Femur (tissue), 1 donor: Measurements from ENCODE around the gene ASMT.
A peak's percentile ranks its signal among the peaks of the same experiment; 100 is the strongest.
"Not testable (repeated sequence)": the region's sequence is repeated elsewhere in the genome, so short reads cannot be mapped to it uniquely, and the experiment has no call there.

Experiments used
- DNase-seq: peaks from one replicate; pipeline ENCODE4 v3.0.0-alpha.2; 2017

The ASMT gene, protein sequence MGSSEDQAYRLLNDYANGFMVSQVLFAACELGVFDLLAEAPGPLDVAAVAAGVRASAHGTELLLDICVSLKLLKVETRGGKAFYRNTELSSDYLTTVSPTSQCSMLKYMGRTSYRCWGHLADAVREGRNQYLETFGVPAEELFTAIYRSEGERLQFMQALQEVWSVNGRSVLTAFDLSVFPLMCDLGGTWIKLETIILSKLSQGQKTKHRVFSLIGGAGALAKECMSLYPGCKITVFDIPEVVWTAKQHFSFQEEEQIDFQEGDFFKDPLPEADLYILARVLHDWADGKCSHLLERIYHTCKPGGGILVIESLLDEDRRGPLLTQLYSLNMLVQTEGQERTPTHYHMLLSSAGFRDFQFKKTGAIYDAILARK

DNA sequence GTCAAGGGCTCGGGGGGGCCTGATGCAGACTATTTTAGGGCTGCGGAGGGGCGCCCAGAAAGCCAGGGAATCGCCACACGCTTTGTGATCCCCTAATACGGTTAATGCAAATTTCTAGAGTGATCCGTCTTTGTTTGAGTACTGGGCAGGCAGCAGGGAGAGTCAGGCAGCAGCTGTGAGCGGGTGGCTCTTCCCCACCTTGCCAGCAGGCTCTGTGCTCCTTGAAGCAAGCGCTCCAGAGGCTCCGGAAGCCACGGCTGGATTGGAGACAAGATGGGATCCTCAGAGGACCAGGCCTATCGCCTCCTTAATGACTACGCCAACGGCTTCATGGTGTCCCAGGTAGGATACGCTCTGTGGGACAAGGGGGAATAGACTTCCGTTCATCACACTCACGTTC, at the start of gene ASMT:
ASMT (plus strand) TSS at position 133 of the 400 bp plus-strand sequence; CDS start at position 274, 141 bp downstream.
- no peak for DNase-seq

DNA sequence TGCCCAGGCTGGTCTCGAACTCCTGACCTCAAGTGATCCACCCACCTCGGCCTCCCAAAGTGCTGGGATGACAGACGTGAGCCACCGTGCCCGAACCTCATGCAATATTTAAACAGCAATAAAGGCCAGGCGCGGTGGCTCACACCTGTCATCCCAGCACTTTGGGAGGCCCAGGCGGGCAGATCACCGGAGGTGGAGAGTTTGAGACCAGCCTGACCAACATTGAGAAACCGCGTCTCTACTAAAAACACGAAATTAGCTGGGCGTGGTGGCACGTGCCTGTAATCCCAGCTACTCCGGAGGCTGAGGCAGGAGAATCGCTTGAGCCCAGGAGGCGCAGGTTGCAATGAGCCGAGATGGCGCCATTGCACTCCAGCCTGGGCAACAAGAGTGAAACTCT, 40.7 kb upstream of the ASMT start:
- not testable (repeated sequence) for DNase-seq

DNA sequence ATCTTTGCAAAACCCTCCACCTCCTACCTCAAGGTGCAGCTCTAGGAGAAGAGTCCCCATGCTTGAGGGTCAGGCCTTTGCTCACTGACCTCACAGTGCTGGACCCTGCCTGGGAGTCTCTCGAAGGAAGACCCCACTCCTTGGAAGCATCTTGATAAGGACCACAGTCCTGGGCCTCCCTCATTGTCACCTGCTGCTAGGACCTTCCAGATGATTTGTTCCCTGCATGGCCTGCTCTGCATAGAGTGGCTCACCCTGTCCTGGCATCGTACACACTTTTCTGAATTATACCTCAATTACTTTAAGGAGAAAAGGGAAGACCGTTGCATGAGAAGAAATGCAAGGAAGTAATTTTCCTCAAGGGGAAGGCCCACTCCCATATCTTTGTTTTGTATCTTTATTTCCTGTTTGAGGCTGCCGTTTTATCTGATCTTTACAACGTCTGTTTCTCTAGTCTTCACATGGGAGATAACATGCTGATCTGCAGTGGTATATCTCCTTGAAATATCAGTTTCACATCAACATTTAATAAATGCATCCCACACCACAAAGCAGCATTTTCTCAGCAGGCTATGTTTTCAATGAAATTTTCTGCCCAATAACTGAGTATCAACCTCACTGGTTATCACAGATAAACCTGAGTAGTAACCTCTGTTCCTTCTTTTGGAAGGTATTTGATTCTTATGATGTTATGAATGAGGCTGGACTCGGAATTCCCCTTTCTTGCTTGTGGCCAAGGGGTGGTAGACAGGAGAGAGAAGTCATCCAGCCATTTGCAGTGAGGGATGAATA, 38.5 kb upstream of the ASMT start:
- no peak for DNase-seq

DNA sequence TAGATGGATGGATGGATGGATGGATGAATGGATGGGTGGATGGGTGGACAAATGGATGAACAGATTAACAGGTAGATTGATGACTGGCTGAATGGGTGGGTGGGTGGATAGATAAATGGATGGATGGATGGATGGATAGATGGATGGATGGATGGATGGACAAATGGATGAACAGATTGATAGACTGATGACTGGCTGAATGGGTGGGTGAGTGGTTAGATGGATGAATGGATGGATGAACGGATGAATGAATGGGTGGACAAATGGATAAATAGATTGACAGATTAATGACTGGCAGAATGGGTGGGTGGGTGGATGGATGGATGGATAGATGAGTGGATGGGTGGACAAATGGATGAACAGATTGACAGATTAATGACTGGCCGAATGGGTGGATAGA, 37.0 kb upstream of the ASMT start:
- DNase-seq, result no peak

DNA sequence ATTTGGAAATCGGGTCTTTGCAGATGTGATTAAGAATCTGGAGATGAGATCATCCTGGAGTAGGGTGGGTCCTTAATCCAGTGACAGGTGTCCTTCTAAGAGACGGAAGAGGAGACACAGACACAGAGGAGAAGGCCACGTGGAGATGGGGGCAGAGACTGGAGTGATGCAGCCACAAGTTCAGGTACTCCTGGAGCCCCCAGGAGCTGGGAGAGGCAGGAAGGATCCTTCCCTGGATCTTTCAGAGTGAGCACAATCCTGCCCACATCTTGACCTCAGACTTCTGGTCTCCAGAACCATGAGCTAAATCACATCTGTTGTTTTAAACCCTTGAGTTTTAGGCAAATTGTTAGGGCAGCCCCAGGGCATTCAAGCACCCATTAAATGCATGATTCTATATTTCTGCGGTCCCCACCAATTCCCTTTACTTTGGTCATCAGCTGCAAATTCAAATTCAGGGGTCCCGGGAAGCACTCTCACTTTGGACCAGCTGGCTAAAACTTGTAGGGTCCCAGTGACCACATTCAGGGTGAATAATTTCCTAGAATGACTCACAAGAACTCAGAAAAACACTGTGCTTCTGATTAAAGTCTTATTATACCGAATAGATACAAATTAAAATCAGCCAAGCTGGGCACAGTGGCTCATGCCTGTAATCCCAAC, 36.2 kb upstream of the ASMT start:
- no peak for DNase-seq

DNA sequence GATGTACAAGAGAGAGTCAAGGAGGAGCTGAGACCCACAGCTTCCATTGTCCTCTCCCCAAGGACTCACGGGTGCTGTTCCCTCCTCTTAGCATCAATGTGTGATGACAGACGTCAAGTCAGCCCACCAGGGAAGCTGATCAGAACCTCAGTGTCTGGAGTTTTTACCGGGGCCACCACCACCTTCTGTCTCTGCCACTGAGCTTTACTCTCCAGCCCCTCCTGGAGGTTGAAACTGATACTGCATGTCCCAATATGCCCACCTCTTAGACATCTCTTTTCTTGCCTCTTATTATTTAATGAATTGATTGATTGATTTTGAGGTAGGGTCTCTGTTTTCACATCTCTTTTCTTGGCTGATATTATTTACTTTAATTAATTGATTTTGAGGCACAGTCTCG, 33.7 kb upstream of the ASMT start:
- peak; percentile 53 for DNase-seq

DNA sequence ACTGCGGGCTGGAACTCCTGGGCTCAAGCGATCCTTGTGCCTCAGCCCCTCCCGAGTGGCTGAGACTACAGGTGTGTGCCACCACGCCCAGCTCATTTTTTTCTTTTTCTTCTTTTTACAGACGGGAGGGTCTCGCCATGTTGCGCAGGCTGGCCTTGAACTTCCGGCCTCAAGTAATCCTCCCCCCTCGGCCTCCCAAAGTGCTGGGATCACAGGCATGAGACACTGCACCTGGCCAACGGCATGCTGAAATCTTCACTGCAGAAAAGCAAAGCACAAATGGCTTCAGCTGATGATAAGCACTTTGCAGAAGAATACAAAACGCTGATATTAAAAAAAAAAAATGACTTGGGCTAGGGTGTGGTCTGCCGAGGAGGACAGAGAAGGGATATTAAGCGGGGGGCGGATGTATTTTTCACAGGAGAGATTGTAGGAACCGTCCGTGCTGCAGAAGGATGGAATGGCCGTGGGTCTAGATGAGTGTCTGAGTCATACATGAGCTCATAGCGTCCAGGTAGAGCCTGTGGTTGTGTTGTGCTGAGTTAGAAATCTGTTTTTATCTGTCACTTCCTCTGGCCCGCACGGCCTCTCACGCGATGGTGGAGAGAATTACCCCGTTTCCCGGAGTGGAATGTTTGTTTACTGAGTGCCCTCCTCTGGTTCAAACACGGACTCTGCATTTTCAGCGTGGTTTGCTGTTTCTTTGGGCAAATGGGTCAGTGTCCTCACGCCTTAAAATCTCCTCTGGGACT, 32.0 kb upstream of the ASMT start:
- no peak for DNase-seq

DNA sequence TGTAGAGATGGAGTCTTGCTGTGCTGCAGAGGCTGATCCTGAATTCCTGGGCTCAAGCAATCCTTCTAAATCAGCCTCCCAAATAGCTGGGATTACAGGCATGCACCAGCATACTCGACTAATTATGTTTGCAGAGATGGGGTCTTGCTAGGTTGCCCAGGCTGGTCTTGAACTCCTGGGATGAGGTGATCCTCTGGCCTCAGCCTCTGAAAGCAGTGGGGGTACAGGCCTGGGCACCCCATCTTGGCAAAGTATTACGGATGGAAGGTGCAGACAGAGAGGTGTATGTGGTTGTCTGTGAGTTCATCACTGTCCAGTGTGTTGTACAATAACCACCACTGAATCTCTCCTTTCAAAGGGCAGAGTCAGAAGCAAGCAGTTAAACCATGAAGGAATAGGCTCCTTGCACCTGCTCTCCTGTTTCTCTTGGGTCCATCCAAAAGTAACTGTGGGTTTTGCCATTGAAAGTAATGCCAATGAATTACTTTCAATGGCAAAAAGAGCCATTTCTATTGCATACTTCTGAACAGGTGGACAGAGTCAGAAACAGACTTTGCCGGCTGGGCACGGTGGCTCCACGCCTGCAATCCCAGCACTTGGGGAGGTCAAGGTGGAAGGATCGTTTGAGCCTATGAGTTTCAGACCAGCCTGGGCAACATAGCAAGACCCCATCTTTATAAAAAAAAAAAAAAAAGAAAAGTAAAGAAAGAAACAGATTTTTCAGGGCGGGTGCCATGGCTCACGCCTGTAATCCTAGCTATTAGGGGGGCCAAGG, 30.4 kb upstream of the ASMT start:
- DNase-seq, result no peak

DNA sequence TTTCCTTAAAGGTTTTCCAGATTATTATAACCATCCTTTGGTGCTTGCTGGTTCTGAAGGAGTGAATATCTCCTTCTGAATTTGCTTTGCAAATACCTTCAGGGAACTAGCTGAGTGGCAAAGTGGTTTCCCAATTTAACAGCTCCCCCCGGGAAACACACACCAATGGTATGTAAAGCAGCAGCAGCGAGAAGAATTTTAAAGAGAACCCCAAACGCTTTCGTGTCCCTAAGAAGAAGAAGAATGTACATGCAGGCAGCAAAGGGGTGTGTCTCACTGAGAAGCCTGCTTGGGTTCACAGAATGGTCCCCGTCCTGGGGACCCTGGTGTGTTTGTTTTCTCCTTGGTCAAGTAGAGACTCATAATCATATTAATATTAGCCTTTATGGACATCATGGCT, 27.7 kb upstream of the ASMT start:
- DNase-seq, result no peak

DNA sequence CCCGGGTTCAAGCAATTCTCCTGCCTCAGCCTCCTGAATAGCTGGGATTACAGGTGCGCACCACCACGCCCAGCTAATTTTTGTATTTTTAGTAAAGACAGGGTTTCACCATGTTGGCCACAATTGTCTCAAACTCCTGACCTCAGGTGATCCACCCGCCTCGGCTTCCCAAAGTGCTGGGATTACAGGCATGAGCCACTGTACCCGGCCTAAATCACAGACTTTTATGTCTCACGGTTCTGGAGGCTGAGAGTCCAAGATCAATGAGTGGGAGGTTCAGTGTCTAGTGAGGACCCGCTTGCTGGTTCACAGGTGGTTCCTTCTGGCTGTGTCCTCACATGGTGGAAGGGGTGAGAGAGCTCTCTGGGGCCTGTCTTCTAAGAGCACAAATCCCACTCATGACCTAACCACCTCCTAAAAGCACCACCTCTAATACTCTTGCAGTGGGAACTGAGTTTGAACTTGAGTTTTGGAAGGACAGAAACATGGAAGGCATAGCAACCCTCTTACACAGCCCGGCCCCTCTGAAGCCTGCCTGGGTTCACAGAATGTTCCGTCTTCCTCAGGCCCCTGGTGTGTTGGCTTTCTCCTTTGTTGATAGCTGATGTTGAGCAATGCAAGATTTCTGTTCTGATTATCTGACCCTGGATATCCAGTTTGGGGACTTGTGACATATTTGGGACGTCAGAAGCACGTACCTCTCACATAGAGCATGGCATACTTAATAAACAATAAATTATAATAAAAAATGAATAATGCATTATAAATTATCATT, 25.3 kb upstream of the ASMT start:
- DNase-seq, result no peak

DNA sequence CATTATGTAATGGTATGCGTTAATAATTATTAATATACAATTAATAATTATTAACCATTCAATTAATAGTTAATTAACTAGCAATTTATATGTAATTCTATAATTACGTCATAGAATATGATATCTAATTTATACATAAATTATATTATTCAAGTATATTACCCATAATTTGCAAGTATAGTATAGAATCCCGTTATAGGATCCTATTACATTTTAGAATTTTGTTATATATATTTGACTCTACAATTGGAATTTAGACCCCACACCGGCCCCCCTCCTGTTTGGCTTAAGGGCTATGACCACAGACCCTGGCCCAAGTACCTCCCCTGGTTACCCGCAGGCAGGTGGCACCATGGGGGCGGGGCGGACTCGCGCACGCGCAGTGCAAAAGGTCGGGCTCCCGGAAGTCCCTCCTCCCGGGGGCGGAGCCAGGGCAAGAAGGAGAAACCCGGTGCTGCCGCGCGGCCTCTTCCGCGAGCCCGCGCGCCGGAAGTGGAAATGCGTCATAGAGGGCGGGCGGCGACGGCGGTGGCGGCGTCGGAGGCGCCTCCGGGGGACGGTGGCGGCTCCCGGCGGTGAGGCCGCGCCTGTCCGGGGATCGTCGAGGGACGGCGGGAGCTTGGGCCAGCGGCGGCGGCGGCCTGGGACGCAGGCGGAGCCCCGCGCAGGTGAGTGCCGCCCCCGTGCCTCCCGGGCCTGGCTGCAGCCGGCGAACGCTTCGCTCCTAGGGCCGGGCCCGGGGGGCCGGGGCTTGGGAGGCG, 23.6 kb upstream of the ASMT start, which contains the start of gene AKAP17A:
AKAP17A (plus strand) TSS at position 503 of the 761 bp plus-strand sequence. CDS start 1,859 bp downstream, outside the sequence.
- DNase-seq, result peak; percentile 98

DNA sequence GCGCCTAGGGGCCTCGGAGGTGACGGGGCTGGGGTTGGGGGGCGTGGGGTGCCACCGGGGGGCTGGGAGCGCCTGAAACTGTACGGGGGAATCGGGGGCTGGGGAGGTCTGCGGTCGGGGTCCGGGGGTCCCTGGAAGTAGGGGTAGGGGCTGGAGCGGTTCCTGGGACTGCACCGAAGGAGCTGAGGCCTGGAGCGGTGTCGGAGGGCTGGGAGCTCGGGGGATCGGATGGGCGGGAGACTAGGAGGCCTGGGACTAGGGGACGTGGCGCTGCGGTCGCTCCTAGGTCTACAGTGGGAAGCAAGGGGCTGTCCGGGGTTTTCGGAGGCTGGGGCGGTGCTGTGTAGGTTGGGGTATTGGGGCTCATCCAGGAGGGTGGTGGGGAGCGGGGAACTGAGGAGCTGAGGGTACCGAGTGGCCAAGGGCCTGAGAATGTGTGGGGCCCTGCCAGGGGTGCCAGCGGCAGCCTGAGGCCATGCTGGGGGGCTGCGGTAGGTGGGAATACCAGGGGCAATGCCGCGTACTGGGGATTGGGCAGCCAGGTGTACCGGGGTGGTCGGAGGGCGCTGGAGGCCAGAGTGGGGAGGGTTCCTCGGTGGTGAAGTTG, 22.9 kb upstream of the ASMT start:
- peak; percentile 43 for DNase-seq

DNA sequence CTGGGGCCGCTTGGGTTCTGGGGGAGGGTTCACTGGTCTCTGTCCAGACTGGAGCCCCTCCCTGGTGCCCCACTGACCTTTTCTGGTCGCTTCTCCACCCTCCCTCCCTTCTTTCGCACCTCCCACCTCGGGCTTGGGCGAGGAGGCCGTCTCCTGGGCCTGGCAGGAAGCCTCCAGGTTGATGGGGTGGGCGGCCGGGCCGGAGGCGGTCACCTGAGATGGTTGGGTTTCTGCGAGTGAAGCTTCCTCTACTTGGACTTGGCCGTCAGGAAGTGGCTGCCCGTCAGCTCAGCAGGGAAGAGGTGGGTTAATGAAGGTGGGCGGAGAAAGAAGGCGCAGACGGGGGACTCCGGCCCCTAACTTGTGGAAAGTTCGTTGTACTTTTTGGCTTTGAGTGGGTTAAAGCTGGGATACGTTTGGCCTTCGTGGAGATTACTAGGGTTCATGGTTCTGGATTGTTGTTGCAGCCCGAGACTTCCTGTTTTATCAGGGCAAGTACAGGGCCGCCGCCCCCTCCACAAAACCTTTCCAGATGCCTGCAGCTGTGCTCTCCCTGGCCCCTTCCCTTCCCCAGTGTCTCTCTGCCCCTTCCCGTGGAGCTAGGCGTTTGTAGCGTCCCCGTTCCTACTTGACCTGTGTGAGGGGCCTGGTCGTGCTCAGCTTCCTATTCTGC, 22.3 kb upstream of the ASMT start:
- peak; percentile 46 for DNase-seq

DNA sequence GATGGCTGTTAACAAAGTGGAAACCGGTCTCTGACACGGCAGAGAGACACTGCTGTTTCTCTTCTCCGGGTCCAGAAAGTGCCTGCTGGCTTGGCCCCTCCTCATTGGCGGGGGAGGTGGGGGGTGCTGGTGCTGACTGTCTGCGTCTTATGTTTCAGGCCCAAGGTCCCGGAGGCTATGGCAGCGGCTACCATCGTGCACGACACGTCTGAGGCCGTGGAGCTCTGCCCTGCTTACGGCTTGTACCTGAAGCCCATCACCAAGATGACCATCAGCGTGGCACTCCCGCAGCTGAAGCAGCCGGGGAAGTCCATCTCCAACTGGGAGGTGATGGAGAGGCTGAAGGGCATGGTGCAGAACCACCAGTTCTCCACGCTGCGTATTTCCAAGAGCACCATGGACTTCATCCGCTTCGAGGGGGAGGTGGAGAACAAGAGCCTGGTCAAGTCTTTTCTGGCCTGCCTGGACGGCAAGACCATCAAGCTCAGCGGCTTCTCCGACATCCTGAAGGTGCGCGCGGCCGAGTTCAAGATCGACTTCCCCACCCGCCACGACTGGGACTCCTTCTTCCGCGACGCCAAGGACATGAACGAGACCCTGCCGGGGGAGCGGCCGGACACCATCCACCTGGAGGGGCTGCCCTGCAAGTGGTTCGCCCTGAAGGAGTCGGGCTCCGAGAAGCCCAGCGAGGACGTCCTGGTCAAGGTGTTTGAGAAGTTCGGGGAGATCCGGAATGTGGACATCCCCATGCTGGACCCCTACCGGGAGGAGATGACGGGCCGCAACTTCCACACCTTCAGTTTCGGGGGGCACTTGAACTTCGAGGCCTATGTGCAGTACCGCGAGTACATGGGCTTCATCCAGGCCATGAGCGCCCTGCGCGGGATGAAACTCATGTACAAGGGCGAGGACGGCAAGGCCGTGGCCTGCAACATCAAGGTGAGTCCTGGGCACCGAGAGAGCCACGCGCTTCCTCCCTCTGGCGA, 21.3 kb upstream of the ASMT start:
- no peak for DNase-seq

DNA sequence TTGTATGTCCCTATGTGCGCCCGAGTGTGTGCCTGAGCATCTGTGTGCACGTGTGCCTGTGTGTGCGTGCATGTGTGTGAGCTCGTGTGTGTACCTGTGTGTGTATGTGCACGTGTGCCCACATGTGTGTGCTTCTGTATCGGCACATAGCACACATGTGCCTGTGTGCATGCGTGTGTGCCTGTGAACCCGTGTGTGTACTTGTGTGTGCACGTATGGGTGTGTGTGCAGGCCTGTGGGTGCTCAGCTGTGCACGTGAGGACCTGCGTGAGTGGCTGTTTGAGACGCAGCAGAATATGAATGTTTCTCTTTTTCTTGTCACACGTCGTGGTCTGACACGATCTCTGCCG, 19.2 kb upstream of the ASMT start:
- no peak for DNase-seq

DNA sequence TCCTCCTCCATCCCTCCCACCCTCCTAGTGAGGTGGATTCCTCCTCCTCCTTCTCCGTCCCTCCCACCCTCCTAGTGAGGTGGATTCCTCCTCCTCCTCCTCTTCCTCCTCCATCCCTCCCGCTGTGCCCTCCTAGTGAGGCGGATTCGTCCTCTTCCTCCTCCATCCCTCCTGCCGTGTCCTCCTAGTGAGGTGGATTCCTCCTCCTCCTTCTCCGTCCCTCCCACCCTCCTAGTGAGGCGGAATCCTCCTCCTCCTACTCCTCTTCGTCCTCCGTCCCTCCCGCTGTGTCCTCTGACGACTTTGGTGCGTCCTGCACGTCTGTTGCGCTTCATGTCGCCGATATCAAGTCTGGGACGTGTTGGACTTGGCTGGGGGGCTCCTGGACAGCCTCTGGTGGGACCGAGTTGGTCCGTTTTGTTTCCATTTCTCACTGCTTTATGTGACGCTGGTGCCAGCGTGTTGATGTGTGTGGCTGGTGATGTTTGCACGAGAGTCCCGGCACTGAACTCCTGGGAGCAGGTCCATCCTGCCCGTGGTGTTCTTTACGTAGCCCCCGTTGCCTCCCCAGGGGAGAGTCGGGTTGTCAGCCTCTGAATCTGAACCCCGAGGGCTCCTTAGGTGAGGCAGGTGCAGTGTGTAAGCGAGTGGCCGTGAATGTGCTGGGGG, 18.0 kb upstream of the ASMT start:
- DNase-seq, result no peak

DNA sequence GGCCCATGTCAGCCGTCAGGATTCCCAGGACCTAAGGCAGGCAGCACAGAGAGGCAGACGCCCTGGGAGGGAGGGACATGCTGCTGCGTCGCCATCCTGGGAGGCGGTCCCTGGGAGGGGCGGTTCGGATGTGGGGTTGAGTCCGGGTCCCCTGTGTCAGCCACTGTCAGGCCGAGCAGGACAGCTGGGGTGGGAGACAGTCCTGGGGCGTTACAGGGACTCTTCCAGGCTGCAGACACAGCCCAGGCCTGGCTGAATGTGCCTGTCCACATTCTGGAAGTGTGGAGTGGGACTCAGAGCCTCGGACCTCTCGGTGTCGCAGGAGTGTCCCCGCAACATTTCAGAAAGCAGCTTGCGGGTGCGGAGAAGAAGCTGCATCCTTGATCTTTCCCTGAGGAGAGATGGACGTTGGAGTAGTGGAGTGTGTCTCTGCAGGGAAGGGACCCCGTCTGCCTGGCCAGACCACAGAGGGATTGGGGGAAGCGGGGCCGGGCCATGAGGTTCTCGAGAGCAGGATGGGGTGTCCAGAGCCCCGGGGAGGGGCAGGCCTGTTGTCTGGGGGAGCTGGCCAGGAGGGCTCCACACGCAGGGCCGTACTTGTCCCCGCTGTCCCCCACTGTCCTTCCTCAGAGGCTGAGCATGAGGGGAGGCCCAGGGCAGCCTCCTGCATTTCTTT, 17.4 kb upstream of the ASMT start:
- no peak for DNase-seq
